22Rv1 (cell line): ENCODE data around the gene BMERB1.

Source experiments
- CTCF ChIP-seq: fragments of 450-650 bp; IDR thresholded peaks from 2 replicates; pipeline ENCODE4 v1.5.1; 2017; ENCODE audit warnings: mild to moderate bottlenecking
- ZFX ChIP-seq: fragments of 450-650 bp; IDR thresholded peaks from 2 replicates; pipeline ENCODE4 v1.6.1; 2017; ENCODE audit warnings: antibody characterized with exemption, borderline replicate concordance

GRCh38 chr16:15461376-15461775 lies 27.0 kb downstream of the BMERB1 start:
- TF ChIP-seq CTCF (no peak), ZFX (no peak)
